ENCODE data around the gene C16orf87. TPM values are rescaled to one million over a fixed set of nuclear protein-coding genes. Genes with fewer than 3 reads are reported as not detected.

The C16orf87 gene
- total RNA-seq, 1 donor from 2014 or later: 8.2 TPM

DNA sequence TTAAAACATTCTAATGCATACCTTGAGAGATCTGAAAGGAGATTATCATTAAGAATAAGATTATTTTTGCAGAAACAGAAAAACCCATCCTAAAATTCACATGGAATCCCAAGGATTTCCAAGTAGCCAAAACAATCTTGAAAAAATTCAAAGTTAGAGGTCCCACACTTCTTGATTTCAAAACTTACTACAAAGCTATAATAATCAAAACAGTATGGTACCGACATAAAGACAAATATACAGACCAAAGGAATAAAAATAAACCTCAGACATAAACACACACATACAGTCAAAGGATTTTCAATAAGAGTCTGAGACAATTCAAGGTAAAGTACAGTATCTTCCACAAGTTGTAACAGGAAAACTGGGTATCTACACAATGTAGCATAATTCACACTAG is 16.2 kb downstream of the C16orf87 start:
- Histone ChIP-seq H3K27ac (no peak overlapping the region), H3K4me1 (no peaks in the 10 kb centered on the region), H3K36me3 (no peaks in the 10 kb centered on the region), H3K9me3 (no peaks in the 10 kb centered on the region), H3K4me3 (no peak overlapping the region), H3K27me3 (no peaks in the 10 kb centered on the region)
- TF ChIP-seq, protein P1, sequence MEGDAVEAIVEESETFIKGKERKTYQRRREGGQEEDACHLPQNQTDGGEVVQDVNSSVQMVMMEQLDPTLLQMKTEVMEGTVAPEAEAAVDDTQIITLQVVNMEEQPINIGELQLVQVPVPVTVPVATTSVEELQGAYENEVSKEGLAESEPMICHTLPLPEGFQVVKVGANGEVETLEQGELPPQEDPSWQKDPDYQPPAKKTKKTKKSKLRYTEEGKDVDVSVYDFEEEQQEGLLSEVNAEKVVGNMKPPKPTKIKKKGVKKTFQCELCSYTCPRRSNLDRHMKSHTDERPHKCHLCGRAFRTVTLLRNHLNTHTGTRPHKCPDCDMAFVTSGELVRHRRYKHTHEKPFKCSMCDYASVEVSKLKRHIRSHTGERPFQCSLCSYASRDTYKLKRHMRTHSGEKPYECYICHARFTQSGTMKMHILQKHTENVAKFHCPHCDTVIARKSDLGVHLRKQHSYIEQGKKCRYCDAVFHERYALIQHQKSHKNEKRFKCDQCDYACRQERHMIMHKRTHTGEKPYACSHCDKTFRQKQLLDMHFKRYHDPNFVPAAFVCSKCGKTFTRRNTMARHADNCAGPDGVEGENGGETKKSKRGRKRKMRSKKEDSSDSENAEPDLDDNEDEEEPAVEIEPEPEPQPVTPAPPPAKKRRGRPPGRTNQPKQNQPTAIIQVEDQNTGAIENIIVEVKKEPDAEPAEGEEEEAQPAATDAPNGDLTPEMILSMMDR (IDR thresholded peaks at IDR 0.05): no peak
- intact Hi-C loops (cut with DNase I): no loop called here
- ATAC-seq (no peak), DNase-seq (no peak)

DNA sequence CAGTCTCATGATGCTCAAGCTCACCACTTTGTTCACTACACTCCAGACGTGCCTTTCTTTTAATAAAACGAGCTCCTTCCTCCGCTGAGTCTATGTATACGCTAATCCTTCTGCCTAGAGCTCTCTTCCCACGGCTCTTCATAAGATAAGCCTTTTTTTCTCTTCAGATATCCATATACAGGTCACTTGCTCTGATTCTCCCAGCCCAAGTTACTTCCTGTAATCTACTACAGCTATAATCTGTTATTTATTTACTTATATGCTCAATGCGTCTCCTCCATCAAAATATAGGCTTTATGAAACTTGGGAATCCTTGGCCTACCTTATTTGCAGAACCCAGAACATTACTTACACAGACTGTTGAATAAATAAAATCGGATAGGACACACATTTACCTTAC is 17.4 kb downstream of the C16orf87 start:
- Histone ChIP-seq H3K27me3 (no peaks in the 10 kb centered on the region), H3K36me3 (no peaks in the 10 kb centered on the region), H3K9me3 (no peaks in the 10 kb centered on the region), H3K27ac (no peak overlapping the region), H3K4me1 (no peaks in the 10 kb centered on the region), H3K4me3 (no peak overlapping the region)
- TF ChIP-seq, protein P1 (IDR thresholded peaks at IDR 0.05): no peak
- intact Hi-C loops (cut with DNase I): no loop called here
- DNase-seq (no peak), ATAC-seq (no peak)

DNA sequence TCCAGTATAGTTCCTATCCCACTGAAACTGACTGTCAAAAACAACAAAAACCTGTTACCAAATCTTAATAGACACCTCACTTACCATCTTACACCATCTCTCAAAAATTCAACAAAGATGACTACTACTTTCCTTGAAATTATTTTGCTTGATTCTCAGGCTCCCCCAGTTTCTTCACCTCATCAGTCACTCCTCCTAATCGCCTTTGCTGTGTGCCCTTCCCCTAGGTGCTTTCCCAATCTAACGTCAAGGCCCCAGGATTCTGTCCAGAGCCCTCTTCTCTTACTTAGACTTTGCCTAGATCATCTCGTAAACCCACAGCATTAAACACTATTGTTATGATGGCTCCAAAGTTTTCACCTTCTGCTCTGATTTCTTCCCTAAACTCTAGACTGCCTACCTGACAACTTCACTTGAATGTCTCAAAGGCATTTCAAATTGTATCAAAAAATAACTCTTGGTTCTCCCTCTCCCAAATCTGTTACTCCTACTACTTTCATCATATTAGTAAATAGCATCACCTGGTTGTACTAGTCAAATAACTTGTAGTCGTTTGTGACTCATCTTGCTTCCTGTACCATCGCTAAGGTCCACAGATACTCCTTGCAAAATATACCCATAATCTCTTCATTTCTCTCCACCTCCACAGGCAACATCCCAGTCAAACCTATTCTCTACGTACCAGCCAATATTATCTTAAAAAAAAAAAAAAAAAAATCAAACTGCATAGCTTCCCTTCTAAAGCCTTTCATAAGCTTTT is 18.0 kb downstream of the C16orf87 start:
- Histone ChIP-seq H3K27me3 (no peaks in the 10 kb centered on the region), H3K9me3 (no peaks in the 10 kb centered on the region), H3K4me1 (no peaks in the 10 kb centered on the region), H3K4me3 (no peak overlapping the region), H3K36me3 (no peaks in the 10 kb centered on the region), H3K27ac (no peak overlapping the region)
- TF ChIP-seq, protein P1 (IDR thresholded peaks at IDR 0.05): no peak
- intact Hi-C loops (cut with DNase I): no loop called here
- ATAC-seq (no peak), DNase-seq (no peak)

DNA sequence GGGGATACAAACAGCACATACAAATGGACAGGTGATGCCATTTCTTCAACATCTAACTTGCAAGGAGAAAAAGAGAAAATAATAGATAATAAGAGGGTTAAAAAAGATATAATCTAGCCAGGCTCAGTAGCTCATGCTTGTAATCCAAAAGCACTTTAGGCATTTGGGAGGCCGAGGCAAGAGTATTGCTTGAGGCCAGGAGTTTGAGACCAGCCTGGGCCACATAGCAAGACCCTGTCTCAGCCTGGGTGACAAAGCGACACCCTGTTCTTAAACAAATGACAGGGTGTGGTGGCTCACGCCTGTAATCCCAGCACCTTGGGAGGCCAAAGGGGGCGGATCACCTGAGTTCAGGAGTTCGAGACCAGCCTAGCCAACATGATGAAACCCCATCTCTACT is 19.3 kb downstream of the C16orf87 start:
- TF ChIP-seq, protein P1 (IDR thresholded peaks at IDR 0.05): no peak
- no peak overlapping the region for H3K27ac ChIP-seq
- ATAC-seq (no peak), DNase-seq (no peak)
- no peaks in the 10 kb centered on the region for H3K36me3 ChIP-seq
- H3K4me1 ChIP-seq: no peaks in the 10 kb centered on the region
- H3K9me3 ChIP-seq: no peaks in the 10 kb centered on the region
- H3K27me3 ChIP-seq: no peaks in the 10 kb centered on the region
- no peak overlapping the region for H3K4me3 ChIP-seq
- intact Hi-C loops (cut with DNase I): no loop called here

DNA sequence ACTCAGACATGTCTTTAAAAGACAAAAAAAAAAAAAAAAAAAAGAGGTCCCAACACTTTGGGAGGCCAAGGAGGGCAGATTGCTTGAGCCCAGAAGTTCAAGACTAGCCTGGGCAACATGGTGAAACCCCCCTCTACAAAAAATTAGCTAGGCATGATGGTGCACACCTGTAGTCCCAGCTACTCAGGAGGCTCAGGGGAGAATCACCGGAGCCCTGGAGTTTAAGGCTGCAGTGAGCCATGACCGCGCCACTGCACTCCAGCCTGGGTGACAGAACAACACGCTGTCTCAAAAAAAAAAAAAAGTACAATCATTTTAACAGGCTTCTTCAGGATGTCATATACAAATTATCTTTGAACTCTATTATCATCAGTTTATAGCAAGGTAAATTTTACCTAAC is 22.0 kb downstream of the C16orf87 start:
- intact Hi-C loops (cut with DNase I): no loop called here
- no peaks in the 10 kb centered on the region for H3K27me3 ChIP-seq
- H3K9me3 ChIP-seq: no peaks in the 10 kb centered on the region
- TF ChIP-seq, protein P1 (IDR thresholded peaks at IDR 0.05): no peak
- H3K4me1 ChIP-seq: no peaks in the 10 kb centered on the region
- no peaks in the 10 kb centered on the region for H3K36me3 ChIP-seq
- DNase-seq (no peak), ATAC-seq (no peak)
- no peak overlapping the region for H3K4me3 ChIP-seq
- no peak overlapping the region for H3K27ac ChIP-seq

Measured in upper lobe of right lung (tissue), 1 donor.